GM18870 (cell line): ENCODE results near the gene TULP1.
A peak's percentile ranks its signal among the peaks of the same experiment; 100 is the strongest.

Experiments
- ATAC-seq: cut with Tn5 transposase; IDR thresholded peaks from one replicate; pipeline ENCODE4 v1.9.1; 2021; ENCODE audit warnings: moderate library complexity; ENCODE audit not compliant: unreplicated experiment

TULP1 gene

DNA sequence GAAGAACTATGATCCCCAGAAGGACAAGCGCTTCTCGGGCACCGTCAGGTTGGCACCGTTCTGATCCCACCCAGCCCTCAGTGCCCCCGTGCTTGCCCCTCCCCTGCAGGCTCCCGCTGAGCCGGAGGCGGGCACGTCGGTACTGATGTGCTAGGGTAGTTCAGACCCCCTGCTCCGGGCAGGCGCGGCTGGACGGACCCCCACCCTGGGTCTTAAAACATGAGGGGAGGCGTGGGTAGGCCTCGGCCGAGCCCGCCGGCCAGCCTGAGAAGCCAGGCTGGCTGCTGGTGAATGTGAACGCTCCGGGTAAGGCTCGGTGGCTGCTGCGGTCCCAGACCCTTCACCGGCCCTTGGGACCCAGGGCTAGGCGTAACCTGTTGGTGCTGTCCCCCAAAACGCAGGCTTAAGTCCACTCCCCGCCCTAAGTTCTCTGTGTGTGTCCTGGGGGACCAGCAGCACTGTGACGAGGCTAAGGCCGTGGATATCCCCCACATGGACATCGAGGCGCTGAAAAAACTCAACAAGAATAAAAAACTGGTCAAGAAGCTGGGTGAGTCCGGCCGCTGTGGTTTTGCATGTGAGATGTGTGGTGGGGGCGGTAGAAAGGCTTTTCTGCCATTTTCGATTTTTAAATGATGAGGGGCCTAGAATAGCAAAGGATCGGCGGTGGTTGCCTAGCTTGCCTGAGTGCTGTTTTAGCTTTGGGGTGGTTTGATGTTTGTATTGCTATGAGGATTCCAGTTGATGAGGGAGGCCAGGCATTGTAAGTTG is 43.5 kb downstream of the TULP1 start:
- no peak for ATAC-seq

DNA sequence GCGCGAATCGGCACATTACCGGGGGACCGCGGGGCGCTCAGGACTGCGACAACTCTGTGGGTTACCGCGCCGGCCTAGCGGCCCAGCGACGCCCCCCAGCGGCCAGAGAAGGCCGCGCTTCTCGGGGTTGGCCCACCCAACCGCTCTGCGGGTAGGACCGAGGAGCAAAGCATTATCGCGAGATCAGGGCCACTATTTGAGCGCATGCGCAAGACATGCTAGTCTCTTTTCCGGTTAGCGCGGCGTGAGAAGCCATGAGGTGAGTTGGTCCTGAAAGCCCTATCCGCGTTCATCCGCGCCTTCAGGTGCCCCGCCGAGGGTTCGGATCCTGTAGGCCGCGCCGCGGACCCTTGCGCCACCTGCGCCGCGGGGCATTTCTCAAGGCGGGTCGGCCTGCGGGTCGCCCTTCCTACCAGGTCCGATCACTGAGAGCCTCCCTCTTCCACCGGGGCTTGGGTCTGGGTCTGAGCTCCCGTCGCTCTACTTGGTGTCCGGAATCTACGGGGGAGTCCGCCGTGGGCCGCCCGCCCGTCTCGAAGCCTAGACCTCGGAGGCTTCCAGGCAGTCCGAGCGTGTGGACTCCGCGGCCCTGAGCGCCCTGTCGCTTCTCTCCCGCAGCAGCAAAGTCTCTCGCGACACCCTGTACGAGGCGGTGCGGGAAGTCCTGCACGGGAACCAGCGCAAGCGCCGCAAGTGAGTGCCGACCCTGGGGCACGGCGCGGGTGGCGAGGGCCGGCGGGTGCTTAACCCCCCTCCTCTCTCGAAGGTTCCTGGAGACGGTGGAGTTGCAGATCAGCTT is 44.3 kb downstream of the TULP1 start, which contains the start of gene RPL10A:
RPL10A (plus strand) TSS at position 221 of the 799 bp plus-strand sequence; CDS start at position 255, 34 bp downstream.
- peak; percentile 67 for ATAC-seq

GRCh38 chr6:35465646-35466045 is 47.0 kb downstream of the TULP1 start:
- ATAC-seq, result no peak

GRCh38 chr6:35463292-35463691 is 49.4 kb downstream of the TULP1 start:
- ATAC-seq, result no peak

GRCh38 chr6:35461270-35461669 is 51.4 kb downstream of the TULP1 start:
- ATAC-seq, result no peak

DNA sequence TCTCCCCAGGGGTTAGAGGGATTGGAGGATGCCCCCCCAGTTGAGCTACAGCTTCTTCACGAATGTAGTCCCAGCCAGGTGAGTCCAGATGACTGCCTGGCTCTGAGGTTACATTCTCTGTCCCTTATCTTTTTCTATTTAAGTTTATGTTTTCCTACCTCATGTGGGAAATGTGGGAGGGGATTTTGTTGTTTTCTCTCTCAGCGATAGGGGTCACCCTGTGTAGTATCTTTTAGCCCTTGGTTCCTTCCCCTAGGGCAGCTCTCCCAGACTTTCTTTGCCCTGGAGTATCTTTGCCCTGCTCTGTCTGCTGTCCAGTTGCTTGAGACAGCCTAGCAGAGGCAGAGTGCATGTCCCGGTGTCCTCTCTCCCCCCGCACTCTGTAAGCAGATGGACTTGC is 54.8 kb downstream of the TULP1 start:
- no peak for ATAC-seq

DNA sequence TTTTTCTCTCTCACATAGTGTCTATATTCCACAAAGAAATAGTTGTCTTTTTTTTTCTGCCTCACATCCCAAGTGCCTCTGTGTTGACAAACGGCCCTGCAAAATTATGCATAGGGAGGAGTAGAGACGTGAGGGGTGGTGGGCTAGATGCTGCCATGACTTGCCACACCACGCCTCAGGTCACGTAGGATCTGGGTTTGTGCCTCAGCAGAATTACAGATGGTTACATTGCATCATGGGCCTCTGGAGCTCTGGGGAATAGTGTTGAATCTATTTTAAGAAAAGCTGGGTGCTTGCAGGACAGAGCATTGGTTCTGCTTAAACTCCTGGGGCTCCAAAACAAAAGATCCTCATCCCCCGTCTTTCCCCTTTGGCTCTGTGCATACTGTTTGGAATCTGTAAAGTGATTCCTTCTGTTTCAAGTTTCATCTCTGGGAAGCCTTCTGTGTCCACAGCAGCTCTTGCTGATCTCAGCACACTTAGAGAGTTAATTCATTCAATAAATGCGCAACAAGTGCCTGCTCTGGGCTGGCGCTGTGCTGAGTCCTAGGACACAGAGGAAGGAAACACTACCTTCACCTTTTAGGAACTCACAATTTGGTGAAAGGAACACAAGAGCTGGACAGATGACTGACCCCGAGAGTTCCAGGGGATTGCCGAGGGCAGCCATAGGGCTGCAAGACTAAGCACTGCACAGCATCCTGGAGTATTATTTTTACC is 58.1 kb downstream of the TULP1 start:
- no peak for ATAC-seq

DNA sequence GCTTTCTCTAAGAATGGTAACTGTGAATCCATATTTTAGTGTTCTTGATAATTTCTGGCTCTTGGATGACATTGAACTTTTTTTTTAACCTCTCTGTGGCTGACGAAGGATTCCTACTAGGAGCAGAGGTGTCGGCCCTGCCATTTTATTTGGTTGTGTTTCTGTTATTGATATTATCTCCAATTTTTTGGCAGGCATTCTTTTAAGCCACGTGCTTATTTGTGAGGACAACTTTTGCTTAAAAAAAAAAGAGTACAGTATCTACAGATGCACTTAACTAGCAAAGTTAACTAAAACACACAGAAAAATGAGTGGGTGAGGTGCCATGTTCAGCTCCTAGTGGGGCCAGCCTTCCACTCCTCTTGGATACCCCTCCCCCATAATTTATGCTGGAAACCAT is 59.5 kb downstream of the TULP1 start:
- ATAC-seq, result no peak

- ATAC-seq, result peak; percentile 75
Measured at GRCh38 chr6:35452183-35453090, 60.3 kb downstream of the TULP1 start, which contains the start of gene FANCE. FANCE (plus strand) TSS chr6:35452338; CDS start chr6:35452546, 208 bp downstream.

DNA sequence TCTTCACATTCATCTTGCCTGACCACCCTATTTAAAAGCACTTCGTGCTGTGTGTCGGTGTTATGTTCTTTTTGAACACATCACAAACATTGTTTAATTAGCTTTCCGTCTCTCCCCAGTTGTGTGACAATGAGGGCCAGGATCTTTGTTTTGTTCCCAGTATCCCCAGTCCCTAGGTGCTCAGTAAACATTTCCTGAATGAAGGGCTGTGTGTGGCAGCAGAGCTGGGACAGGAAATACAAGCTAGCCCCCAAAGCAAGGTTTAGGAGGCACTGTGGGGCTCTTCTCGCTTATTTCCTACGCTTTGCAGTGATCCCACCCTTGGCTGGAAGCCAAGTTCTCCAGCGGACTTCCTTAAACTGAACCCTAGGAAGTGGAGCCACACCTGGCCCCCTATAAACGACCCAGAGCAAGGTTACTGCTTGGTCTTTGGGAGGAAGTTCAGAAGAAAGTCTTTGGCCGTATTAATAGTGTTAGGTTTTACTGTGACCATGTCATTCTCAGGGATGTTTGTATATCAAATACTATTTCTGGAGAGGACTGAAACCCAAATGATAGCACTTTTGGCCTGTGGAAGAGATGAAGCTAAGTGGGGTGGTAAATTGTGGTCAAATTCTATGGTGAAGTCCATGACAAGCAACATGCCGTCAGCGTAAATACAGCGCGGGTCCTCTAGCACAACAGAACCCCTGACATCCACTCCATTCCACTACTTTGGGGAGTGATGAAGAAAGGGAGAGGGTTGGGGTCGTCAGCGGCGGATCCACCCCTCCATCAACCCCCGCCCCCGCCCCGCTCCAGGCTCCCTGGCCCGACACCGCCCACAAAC is 61.1 kb downstream of the TULP1 start:
- no peak for ATAC-seq

- ATAC-seq, result no peak
Measured at GRCh38 chr6:35449287-35449881, 63.3 kb downstream of the TULP1 start.

DNA sequence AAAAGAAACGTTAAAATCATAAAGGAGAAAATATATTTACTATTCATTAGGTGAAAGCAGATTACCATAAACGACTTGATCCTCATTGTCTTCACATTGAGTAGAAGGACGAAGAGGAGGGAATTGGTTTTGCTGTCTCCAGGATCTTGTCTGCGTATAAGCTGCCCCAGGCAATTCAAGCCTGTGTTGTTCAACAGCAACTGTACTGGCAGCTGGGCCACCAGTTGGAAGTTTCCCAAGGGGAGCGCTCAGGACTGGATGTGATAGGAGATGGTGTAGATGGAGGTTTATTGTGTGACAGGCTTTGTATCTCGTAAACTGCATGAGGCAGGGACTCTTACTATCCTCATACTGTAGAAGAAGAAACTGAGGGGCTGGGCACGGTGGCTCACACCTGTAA is 64.5 kb downstream of the TULP1 start:
- no peak for ATAC-seq
